ENCODE measurements around the gene GON7.

GON7 gene

GRCh38 chr14:93156693-93157369 lies 50.0 kb downstream of the GON7 start:
- DNase-seq (ENCODE audit: low read depth), result no peak

GRCh38 chr14:93155667-93156066 lies 51.2 kb downstream of the GON7 start:
- peak; percentile 40 for DNase-seq (ENCODE audit: low read depth)

- DNase-seq (ENCODE audit: low read depth), result peak; percentile 13
Observed at GRCh38 chr14:93153121-93153520, 53.7 kb downstream of the GON7 start.
